Omental fat pad (tissue), 4 donors: ENCODE results near the gene LIPT1. TPM values are rescaled to one million over a fixed set of nuclear protein-coding genes. Genes with fewer than 3 reads are reported as not detected.

Source experiments
- ATAC-seq: fragments of 150-250 bp; one replicate; pipeline ENCODE4 v1.9.1; 2016; ENCODE audit warnings: mild to moderate bottlenecking, moderate library complexity; ENCODE audit not compliant: low FRiP score
- DNase-seq: peaks from one replicate; pipeline ENCODE4 v3.0.0-alpha.2; 2019; ENCODE audit warnings: low spot score
- total RNA-seq, 4 donors: library from RNA; depleted of rRNA; stranded (reverse); fragments of >200 nt; gene quantifications; one replicate each; pipeline ENCODE4 v1.1.0, GENCODE V29; 2016
- TF ChIP-seq, protein P1 (sequence below), 3 donors: fragments of 450-650 bp; IDR thresholded peaks; one replicate each; pipeline ENCODE4 v1.5.1; 2016 to 2017; ENCODE audit warnings: antibody characterized with exemption in 3 of 3, mild to moderate bottlenecking in 3 of 3, moderate library complexity in 2 of 3

Gene LIPT1
- total RNA-seq, 4 donors from 2014 or later: 3.4 to 13.4 (median 7.0) TPM

GRCh38 chr2:99153921-99154604 is 704 bp upstream of the LIPT1 start:
- ATAC-seq (no peak), DNase-seq (no peak)
- TF ChIP-seq, protein P1, sequence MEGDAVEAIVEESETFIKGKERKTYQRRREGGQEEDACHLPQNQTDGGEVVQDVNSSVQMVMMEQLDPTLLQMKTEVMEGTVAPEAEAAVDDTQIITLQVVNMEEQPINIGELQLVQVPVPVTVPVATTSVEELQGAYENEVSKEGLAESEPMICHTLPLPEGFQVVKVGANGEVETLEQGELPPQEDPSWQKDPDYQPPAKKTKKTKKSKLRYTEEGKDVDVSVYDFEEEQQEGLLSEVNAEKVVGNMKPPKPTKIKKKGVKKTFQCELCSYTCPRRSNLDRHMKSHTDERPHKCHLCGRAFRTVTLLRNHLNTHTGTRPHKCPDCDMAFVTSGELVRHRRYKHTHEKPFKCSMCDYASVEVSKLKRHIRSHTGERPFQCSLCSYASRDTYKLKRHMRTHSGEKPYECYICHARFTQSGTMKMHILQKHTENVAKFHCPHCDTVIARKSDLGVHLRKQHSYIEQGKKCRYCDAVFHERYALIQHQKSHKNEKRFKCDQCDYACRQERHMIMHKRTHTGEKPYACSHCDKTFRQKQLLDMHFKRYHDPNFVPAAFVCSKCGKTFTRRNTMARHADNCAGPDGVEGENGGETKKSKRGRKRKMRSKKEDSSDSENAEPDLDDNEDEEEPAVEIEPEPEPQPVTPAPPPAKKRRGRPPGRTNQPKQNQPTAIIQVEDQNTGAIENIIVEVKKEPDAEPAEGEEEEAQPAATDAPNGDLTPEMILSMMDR (IDR thresholded peaks at IDR 0.05): no peak

DNA sequence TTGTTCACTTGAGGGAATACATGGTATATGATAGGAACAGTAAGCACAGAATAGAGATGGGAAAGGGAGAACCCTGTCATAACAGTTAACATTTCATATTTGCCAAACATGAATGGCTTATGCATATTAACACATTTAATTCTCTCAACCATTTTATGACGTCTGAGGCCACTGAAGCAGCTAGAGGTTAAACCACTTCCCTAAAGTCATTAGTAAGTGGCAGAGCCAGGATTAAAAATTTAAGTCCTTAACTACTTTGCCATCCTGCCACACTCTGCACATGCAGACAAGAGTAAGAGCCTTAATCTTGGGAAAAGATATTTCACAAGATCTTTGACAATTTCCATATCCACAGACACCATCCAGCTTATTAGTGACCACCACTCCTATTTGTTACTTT is 2.1 kb downstream of the LIPT1 start:
- TF ChIP-seq, protein P1 (IDR thresholded peaks at IDR 0.05): no peak
- DNase-seq (no peak), ATAC-seq (no peak)

DNA sequence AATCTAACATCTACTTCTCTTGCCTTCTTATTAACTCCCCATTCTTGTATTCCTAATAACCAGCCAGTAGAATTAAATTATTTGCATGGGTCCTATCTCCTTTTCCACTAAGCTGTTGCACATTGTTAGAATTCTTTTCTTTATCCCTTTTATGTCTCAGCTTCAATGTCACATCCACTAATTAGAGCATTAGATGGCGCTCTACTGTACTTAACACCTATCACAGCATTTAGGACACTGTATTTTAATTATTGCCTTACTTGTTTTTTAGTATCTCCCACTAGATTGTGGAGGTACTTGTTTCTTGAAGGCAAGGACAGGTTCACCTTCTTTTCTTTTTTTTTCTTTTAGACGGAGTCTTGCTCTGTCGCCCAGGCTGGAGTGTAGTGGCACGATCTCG is 3.8 kb downstream of the LIPT1 start:
- DNase-seq: no peak
- TF ChIP-seq, protein P1 (IDR thresholded peaks at IDR 0.05): no peak
- ATAC-seq: no peak

- ATAC-seq (no peak), DNase-seq (no peak)
- TF ChIP-seq, protein P1 (IDR thresholded peaks at IDR 0.05): no peak
Measured at GRCh38 chr2:99159594-99159993, 4.8 kb downstream of the LIPT1 start.

DNA sequence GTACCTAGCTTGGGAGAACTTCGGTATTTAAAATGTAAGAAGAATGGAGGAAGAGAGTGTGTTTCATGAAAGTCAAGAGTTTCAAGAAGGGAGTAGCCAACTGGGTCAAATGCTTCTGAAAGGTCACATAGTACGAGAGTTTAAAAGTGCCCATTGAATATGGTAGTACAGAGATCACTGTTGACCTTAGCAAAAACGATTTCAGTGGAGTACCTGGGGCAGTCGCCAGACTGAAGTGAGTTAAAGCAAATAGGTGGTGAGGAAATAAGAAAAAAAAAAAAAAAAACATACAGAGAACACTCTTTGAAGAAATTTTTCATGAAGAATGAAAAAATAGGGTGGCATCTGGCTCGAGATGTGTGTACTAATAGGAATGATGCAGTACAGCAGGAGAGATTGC is 11.5 kb downstream of the LIPT1 start:
- TF ChIP-seq, protein P1 (IDR thresholded peaks at IDR 0.05): no peak
- no peak for ATAC-seq
- no peak for DNase-seq

GRCh38 chr2:99169534-99169933 is 14.8 kb downstream of the LIPT1 start:
- no peak for ATAC-seq
- TF ChIP-seq, protein P1 (IDR thresholded peaks at IDR 0.05): no peak
- no peak for DNase-seq

- no peak for DNase-seq
- TF ChIP-seq, protein P1 (IDR thresholded peaks at IDR 0.05): no peak
- ATAC-seq: no peak
Measured at GRCh38 chr2:99171377-99172140, 16.8 kb downstream of the LIPT1 start.
